ENCODE data around the gene APBB1IP.

DNA sequence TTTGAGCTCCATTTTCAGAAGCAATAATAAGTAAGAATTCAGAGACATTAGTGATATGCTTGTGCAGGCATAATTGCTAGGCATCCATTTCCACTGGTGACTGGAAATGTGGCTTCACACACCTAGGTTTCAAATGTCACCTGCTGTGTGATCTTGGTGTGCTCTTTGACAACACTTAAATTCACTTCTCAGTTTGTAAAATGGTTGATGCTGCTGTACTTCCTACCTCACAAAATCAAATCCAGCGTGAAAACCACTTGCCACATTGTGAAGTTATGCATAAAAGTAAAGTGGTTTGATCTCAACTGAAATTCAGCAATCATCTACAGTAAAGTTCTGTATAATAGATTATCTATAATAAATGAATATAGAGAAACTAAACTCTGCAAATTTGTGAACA lies 82.4 kb downstream of the APBB1IP start:
- TF ChIP-seq, protein P1, sequence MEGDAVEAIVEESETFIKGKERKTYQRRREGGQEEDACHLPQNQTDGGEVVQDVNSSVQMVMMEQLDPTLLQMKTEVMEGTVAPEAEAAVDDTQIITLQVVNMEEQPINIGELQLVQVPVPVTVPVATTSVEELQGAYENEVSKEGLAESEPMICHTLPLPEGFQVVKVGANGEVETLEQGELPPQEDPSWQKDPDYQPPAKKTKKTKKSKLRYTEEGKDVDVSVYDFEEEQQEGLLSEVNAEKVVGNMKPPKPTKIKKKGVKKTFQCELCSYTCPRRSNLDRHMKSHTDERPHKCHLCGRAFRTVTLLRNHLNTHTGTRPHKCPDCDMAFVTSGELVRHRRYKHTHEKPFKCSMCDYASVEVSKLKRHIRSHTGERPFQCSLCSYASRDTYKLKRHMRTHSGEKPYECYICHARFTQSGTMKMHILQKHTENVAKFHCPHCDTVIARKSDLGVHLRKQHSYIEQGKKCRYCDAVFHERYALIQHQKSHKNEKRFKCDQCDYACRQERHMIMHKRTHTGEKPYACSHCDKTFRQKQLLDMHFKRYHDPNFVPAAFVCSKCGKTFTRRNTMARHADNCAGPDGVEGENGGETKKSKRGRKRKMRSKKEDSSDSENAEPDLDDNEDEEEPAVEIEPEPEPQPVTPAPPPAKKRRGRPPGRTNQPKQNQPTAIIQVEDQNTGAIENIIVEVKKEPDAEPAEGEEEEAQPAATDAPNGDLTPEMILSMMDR (conservative IDR thresholded peaks at IDR 0.05; ENCODE audit: low read length): no peak
- no peak for TF ChIP-seq EZH2phosphoT487 (IDR thresholded peaks at IDR 0.05; ENCODE audit: borderline replicate concordance)

All from Loucy (cell line).